Hematopoietic multipotent progenitor cell treated with erythropoietin and hydrocortisone succinate and interleukin-3 and kit ligand, for 17 days (in vitro differentiated cells): ENCODE data around the gene GABRG3.

Source experiments
- DNase-seq: peaks from one replicate; pipeline ENCODE4 v3.0.0-alpha.2; 2015; ENCODE audit warnings: low spot score

Gene GABRG3

DNA sequence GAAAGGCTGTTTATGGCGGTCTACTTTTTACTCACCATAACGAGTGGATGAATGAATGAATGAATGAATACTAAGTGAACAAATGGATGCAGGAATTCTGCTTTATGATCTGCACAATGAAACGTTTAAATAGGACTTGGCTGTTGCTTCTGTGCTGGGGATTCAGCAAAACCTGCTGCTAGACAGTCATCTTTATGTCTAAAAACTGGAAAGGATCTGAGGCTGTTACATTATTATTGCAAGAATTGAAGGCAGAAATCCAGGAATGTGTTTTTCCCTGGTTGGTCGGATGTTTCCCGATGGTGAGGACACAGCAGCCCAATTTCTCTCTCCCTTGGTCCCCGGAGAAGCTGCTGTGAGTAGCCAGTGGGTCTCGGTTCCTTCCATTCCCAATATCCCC, 94.2 kb downstream of the GABRG3 start:
- no peak for DNase-seq

DNA sequence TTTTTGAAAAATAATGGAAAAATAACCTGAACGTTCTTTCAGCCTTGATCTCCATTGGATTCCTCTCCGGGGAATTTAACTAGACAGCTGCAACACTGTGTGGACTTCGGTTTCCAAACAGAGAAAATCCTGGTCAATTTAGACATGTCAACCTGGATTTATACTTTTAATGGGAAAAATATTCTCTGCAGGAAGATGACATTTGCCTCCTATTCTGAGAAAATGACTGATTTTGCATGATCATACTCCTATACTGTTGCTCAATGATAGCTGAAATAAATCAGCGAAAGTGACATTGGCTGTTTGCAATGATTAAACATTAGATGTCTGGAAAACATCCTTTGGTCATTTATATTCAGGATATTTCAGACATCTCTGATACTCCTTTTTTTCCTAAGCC, 94.8 kb downstream of the GABRG3 start:
- no peak for DNase-seq

DNA sequence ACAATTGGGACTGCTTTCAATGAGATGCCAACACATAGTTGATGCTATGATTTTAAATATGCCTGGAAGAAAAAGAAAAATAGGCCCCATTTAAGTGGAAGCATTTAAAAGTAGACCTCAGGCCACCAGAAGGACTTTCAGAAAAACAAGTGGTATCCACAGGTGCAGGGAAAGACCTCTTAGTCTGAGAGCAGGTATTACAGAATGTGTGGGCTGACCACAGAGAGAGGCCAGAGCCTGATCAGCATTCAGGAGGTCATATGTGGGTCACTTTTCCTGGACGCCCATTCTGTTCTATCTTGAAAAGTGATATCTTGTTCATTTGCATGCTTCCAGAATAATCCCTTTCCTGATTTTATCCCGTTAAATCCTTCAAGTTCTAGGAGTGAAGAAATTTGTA, 95.5 kb downstream of the GABRG3 start:
- DNase-seq: no peak

DNA sequence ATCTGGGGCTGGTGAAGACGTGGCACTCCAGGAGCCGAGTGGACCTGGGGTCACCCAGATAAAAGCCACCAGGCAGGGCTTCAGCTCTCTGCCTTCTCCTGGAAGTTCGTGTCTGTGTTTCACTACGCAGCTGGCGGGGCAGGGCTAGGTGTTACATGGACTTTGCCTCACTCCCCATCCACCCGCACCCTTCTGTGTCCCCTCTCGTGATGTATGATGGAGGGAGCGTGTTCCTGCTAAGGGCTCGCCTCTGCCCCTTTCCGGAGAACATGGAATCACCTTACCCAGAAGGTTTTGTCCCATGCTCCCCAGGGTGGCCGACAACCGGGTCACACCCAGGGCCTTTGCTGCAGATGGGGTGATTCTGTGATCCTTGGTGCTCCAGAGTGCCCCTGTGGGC, 96.2 kb downstream of the GABRG3 start:
- no peak for DNase-seq

DNA sequence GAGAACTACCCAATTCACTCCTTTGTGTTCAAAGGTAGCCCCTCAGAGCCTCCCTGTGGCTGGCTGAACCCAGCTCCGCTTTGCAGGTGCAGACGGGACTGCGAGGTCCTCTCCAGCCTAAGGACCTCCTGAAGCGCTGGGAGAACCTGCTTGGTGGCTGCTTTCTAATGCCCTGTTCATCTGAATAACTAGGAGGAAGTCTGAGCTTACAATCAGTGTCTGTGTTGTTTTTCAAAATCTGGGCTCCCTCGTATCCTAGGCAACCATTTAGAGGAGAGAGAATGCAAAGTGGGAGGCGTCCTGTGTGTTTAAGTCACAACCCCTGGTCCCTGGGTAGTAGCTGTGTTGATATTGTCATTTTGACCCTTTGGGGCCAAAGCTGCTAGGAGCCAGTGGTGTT, 99.9 kb downstream of the GABRG3 start:
- DNase-seq: no peak

DNA sequence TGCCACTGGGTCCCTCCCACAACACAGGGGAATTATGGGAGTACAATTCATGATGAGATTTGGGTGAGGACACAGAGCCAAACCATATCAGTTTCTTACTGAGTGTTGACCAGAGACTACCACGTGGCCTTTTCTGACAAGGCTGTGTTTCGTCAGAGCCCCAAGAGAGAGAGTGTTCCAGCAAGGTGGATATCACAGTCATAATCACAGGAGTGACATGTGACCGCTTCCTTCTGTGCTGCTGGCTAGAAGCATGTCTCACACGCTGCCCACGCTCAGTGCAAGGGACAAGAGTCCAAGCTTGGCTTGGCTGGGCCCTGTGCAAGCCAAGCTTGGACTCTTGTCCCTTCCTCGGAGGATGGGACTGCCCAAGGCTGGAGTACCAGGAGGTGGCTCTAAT, 103.2 kb downstream of the GABRG3 start:
- no peak for DNase-seq

DNA sequence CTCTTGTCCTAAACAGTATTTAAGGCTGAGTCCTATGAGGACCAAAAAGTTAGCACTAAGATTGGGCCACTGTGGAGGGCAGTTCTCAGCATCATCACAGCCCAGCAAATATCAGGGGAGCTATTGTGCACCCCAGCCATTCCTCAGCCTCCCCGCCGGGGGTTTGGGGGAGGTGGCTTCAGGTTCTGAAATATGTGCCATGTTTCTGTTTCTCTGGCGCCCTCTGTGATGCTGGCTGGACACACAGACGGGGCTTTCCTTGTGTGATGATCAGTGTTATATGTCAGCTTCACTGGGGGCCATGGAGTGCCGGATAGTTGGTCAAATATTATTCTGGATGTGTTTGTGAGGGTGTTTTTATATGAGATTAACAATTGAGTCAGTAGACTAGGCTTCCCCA, 106.8 kb downstream of the GABRG3 start:
- no peak for DNase-seq

DNA sequence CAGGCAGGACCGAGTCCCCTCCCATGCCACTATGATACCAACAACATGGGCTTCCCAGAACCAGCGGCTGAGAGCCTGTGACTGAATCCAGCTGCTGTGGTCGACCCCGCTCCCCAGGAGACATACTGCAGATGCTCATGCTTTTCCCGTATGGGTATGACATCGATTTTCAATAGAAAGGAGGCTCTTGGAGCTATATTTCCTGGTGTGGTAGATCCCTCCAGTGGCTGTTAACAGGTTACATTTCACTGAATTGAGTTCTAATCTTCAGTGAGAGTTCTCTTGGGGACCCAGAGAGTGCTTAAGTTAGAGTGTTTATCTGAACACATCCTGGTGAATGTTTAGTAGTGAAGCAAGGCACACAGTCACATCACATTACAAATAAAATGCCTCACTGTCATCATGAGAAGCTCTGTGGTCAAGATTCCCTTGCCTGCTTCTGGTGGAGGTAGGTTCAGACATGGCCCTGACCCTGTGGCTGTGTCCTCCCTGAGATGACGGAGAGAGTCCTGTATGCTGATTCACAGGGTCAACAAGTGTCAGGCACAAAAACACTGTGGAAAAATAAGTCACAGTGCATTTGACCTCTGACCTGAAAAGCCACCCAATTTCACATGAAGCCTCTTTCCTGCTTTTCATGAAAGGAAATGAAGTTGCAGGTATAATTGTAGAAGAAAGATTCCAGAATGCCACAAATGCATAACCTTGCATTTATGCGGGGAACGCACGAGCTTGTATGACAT, 110.9 kb downstream of the GABRG3 start:
- no peak for DNase-seq

DNA sequence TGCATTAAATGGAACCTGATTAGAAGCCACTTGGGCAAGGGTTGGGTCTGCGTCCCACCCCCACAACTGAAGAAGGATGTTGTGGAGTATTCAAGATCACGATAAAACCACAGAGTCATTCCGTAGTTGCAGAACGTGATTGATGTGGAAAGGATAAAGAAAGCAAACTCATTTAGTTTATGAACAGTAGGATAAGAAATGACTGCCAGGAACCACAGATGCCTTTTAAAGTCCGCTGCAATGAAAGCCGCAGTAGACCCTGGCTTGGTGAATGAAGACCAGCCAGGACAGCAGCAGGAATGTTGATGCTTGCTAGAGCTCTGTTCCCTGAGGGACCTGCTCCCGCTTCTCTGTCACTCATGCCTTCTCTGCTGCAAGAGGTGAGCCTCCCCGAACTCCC, 111.5 kb downstream of the GABRG3 start:
- no peak for DNase-seq

DNA sequence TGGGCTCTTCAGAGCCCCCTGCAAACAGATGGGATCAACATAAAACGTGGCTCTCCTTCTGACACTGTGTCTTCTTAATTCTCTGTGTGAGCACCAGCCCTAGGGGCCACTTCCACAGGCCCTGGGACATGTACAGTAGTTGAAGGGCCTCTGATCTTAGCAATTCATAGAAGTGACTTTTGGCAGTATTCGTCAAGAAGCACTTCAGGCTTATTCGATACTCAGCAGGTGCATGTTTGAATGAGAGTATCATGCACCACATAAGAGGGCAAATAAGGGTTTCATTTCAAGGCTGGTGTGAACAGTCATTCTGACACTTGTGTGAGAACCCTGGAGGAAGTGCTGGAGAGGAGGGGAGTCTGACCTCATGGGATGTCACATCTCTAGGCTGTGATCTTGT, 113.9 kb downstream of the GABRG3 start:
- DNase-seq: no peak

DNA sequence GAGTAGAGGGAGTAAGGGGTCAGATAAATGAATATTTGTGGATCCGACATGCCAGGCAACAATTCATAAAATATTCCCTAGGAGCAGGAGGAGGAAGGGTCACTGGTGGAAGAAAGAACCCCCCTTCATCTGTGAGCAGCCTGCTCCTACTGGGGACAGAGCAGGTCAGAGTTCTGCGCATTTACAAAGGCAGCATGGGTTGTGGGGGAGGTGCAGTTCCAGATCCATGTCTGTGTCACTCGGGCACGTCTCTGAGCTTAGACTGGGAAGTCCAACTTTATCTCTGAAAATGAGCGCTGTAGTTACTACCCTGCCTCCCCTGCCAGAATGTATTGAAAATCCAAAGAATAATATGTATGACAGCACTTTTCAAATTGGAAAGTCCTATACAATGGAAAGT, 115.2 kb downstream of the GABRG3 start:
- no peak for DNase-seq

DNA sequence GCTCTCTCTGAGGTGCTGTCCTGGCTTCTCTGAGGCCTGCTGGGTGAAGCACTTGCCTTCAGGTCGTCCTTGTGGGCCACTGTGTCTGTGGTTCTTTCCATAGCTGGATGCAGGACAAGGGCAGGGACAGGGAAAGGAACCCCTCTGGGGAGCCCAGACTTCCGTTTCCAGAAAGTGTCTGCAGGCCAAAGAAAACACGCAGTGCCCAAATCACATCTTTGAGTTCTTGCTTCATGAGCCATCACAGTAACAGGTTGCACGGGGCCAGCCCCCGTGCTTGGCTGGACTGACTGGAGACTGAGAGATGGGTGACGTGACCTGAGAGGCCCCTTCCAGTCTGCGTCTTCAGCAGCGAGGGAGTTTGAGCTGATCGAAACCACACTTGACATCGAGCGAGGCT, 115.8 kb downstream of the GABRG3 start:
- no peak for DNase-seq

DNA sequence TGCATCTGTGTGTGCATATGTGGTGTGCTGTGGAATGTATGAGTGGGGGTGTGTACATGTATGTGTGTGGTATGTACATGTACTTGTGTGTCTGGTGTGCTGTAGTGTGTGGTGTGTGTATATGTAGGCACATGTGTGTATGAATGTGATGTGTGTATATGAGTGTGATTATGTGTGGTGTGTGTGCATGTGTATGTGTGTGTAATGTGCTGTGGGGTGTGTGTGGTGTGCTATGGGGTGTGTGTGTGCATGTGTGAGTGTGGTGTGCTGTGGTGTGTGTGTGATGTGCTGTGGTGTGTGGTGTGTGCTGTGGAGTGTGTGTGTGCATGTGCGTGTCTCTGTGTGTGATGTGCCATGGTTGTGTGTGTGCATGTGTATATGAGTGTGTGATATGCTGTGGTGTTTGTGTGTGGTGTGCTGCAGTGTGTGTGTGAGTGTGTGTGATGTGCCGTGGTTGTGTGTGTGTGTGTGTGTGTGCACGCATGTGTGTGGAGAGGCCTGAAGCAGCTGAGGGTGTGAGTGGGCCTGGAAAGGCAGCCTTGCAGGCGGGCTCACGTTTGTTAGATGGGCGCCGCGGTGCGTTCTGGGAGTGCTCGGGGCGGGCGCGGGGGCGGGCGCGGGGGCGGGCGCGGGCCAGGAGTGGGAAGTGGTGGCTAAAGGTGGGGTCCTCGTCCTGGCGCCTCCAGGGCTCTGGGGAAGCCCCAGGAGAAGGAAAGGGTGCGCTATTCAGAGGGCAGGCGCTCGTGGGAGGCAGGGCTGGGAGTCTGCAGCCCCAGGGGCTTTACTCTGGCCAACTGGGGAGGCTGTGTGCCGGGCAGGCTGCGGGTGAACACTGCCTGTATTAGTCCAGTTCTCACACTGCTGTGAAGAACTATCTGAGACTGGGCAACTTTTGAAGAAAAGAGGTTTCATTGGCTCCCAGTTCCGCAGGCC, 116.9 kb downstream of the GABRG3 start:
- no peak for DNase-seq

DNA sequence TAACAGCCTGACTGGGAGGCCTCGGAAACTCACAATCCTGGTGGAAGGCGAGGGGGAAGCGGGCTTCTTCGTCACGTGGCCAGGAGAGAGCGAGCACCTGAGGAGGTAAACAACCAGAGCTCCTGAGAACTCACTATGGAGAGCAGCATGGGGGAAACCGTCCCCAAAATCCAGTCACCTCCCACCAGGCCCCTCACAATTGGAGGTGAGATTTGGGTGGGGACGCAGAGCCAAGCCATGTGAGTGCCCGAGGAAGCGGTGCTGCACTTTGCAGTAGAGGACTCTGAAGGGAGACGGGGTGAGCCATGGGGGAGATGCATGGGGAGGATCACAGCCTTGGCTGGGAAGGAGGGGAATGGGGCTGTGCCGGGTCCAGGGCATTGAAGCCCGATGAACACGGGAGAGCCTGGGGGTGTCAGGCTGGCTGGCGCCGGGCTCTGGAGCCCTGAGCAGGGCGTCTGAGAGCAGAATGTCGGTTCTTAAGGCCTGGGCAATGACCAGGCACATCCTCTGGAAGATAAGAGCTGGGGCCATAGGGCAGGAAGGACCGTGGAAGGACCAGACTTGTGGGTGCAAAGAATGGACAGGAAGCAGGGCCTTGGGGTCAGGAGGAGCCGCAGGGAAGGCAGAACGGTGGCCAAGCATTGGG, 117.7 kb downstream of the GABRG3 start:
- DNase-seq: no peak

DNA sequence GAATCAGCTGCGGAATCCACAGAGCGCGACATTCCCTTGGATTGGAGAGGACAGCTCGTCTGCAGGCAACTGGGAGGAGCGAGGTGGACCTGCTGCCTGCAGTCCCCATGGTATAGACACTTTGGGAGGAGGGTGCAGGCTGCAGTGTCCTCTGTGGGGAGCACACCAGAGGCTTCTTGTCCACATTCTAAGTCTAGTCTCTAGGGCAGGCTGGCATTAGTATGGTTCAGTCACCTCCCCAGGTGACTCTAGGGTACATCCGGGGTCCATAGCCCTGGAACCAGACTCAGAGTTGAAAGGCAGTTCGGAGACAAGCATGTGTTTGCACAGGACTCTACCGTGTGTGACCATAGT, 118.2 kb downstream of the GABRG3 start:
- no peak for DNase-seq

DNA sequence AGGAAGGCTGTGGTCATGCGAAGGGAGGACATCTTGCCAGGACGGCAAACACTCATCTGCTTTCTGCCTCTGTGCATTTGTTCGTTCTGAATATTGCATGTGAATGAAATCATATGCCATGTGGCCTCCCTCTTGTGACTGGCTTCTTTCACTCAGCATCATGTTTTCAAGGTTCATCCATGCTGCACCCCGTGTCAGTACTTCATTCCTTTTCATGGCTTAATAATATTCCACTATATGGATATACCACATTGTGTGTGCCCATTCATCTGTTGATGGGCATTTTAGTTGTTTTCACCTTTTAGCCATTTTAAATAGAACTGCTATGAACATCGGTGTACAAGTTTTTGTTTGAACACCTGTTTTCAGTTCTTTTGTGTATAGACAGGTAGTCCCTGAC, 118.7 kb downstream of the GABRG3 start:
- no peak for DNase-seq

DNA sequence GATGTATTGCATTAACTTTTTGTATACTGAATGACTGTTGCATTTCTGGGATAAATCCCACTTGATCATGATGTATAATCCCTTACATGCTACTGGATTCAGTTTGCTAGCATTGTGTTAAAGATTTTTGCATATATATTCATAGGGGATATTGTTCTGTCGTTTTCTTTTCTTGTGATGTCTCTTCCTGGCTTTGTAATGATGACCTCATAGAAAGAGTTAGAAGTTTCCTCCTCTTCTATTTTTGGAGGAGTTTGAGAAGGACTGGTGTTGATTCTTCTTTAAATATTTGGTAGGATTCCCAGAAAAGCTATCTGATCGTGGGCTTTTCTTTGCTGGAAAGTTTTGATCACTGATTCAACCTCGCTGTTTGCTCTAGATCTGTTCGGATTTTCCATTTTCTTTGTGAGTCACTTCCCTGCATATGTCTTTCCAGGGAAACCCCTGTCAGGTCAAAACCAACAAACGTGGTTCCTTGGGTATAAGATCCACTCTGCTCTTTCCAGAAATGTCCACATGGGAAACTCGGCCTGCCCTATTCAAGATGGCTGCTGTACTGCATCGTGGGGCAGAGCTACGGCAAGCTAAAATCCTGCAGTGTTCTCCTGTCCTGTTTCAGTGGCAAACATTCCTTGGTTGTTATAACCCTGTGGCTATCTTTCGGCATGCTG, 120.4 kb downstream of the GABRG3 start:
- no peak for DNase-seq

DNA sequence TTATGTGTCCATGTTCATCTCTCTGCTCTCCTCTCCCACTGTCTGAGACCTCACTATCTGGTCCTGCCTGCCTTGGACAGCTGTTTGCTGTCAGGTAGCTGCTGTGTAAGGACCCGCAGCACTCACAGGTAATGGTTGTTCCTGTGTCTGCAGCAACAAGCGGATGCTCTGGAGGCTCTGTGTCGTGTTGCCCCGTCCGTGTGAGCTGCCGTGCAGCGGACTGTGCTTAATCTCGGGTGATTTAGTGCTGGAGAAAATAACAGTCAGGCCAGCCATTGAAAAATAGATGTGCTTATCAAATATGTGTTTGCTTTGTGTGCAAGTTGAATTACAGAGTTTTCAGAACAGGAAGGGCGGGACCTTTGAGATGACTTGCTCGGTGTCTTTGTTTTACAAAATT, 121.4 kb downstream of the GABRG3 start:
- no peak for DNase-seq

DNA sequence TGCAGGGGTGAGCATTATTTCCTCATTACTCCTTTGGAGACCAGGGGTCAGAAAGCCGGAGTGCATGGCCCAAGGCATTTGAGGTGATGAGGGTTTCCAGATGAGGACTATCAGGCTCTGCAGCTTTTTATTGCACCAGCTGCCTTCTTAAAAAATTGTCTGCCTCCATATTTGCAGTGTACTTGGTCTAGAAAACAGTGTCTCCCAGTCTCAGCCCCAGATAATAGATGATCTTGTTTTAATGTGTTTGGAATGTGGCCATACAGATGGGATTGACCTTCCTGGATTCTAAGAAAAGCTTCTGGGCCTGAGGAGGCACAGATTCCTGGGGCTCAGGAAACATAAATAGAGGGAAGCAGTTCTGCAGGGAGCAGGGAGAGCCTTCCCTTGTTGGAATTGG, 123.3 kb downstream of the GABRG3 start:
- no peak for DNase-seq

DNA sequence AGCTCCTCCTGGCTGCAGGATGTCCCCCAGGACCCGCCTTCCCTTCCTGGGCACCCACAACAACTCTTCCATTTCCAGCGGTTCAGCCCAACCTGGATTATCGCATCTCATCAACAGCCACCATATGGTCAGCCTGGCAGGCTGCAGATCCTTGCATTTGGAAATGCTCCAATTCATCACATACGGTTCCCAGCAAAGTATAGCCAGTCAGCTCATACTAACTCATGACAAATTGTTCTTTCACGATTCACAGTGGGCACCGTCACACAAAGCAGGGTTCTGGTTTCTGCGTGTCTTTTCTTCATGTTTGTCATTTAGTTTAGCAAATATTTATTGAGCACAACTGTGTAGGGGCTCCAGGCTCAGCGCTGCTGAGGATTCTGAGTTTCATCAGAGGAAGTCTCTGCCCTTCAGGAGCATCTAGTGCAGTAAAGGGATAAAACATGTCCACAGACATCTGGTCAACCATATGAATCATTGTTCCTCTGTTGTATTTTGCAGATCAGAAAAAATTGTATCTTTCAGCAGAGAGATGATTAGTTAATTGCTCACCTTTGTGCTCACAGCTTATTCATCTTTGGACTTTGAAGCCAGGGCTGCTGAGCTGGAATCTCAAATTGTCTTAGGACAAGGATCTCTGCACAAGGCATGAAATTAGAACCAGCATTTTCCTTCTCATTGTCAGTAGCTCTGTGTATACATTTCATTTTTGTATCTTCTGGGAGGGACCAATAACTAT, 125.1 kb downstream of the GABRG3 start:
- no peak for DNase-seq

DNA sequence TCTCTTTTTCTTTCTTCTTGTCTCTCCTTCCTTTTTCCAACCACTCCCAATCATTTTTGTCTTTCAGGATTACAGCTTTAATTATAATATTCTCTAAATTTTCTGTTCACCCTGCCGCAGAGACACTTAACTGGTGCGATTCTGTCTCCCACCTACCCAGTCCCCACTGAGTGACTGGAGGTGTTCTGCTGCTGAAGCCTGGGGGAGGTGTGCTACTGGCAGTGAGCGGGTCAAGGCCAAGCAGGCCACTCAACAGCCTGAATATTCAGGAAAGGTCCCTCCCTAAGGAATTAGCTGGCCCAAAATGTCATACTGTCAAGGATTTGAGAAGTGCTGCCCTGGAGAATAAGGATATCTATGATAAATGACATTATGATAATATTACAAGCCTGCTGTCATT, 126.5 kb downstream of the GABRG3 start:
- no peak for DNase-seq

DNA sequence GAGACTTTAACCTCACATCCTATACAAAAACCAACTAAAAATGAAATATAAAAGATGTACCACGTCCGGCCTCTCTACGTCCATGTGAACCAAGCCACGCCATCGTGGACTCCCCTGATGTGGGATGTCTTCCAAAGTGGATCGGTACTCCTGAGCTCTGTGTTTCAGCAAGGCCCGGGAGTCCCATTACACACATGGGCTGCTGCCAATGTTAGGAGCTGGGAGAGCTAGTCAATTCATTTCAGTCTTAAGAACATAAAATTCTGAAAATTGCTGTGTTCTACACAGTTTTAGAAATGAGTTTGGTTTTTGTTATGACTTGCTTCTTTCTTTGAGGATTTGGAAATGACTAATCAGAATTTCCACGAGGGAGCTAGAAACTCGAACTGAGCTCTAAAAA, 131.0 kb downstream of the GABRG3 start:
- DNase-seq: no peak
